K562 (cell line): Measurements from ENCODE around the gene PTTG1IP. TPM values are rescaled to one million over a fixed set of nuclear protein-coding genes. Genes with fewer than 3 reads are reported as not detected.

ENCODE experiments used
- E2F3 ChIP-seq: fragments of 250-450 bp; sonication (Bioruptor Pico); IDR thresholded peaks from 2 replicates; pipeline ENCODE4 v1.4.0; 2020; ENCODE audit warnings: mild to moderate bottlenecking
- E2F4 ChIP-seq: sonication (generic); formaldehyde crosslinking; IDR thresholded peaks from 2 replicates; pipeline ENCODE4 v1.8.0; 2022; ENCODE audit warnings: mild to moderate bottlenecking, low read depth, missing genetic modification reagents
- EP400 ChIP-seq: fragments of 450-650 bp; IDR thresholded peaks from 2 replicates; pipeline ENCODE4 v1.6.1; 2017; ENCODE audit warnings: antibody characterized with exemption, mild to moderate bottlenecking, moderate library complexity
- GABPB1 ChIP-seq: sonication (generic); formaldehyde crosslinking; IDR thresholded peaks from 2 replicates; pipeline ENCODE4 v1.8.0; 2022; ENCODE audit warnings: mild to moderate bottlenecking, missing genetic modification reagents
- GATAD2B ChIP-seq: fragments of 450-650 bp; IDR thresholded peaks from 2 replicates; pipeline ENCODE4 v1.6.1; 2017; ENCODE audit warnings: mild to moderate bottlenecking, borderline replicate concordance
- NBN ChIP-seq: fragments of 450-650 bp; IDR thresholded peaks from 2 replicates; pipeline ENCODE4 v1.6.1; 2016; ENCODE audit warnings: low read depth, mild to moderate bottlenecking
- NFRKB ChIP-seq: fragments of 450-650 bp; IDR thresholded peaks from 2 replicates; pipeline ENCODE4 v1.6.1; 2016; ENCODE audit warnings: low read depth
- PCBP1 ChIP-seq: fragments of 200-400 bp; formaldehyde crosslinking; IDR thresholded peaks from 2 replicates; pipeline ENCODE4 v1.6.1; 2018; ENCODE audit warnings: mild to moderate bottlenecking, low read depth, low read length; ENCODE audit not compliant: poor library complexity, severe bottlenecking
- POLR2AphosphoS2 ChIP-seq: IDR thresholded peaks from 2 replicates; pipeline ENCODE4 v1.6.1; 2012; ENCODE audit warnings: low read length, improper control_type of control experiment
- SMAD4 ChIP-seq: fragments of 250-450 bp; sonication (Bioruptor Pico); conservative IDR thresholded peaks from 2 replicates; pipeline ENCODE4 v1.8.0; 2021; ENCODE audit warnings: inconsistent platforms, mild to moderate bottlenecking, moderate library complexity
- SMARCC2 ChIP-seq: fragments of 450-650 bp; IDR thresholded peaks from 2 replicates; pipeline ENCODE4 v1.6.1; 2017; ENCODE audit warnings: antibody characterized with exemption, moderate library complexity, mild to moderate bottlenecking, low read depth
- ZNF197 ChIP-seq: fragments of 200-800 bp; sonication (Bioruptor generic); IDR thresholded peaks from 2 replicates; pipeline ENCODE4 v1.6.1; 2016; ENCODE audit warnings: low read depth, missing genetic modification characterization, missing compliant biosample characterization
- ZNF75A ChIP-seq: fragments of 450-650 bp; formaldehyde crosslinking; IDR thresholded peaks from 2 replicates; pipeline ENCODE4 v1.4.0; 2020; ENCODE audit warnings: mild to moderate bottlenecking
- polyA plus RNA-seq, 8 experiments: library from polyadenylated mRNA; depleted of rRNA in 4 of 8; stranded (reverse) in 5 of 8; unstranded in 3 of 8; fragments of >200 nt; fragmentation: Nextera tagmentation in 2 of 8; fragmentation: Illumina TruSeq in 1 of 8; extraction: Ambion mirVana in 2 of 8; extraction: Trizol in 1 of 8; gene quantifications; 2 replicates each; pipeline versions ENCODE4 v1.2.1 to v1.2.3, GENCODE V29; 2011 to 2014; ENCODE audit warnings: inconsistent platforms in 1 of 8, missing spikeins in 1 of 8
- total RNA-seq, 7 experiments: library from RNA; depleted of rRNA in 6 of 7; stranded (reverse); fragments of >200 nt in 6 of 7; fragmentation: Illumina TruSeq in 2 of 7; extraction: Trizol in 2 of 7; gene quantifications; 2 replicates each; pipeline versions ENCODE4 v1.2.1 to v1.2.3, GENCODE V29; 2011 to 2021; ENCODE audit warnings: low replicate concordance in 1 of 7
- TF ChIP-seq, protein P1 (sequence below): fragments of 250-450 bp; sonication (Bioruptor Pico); IDR thresholded peaks from 2 replicates; pipeline ENCODE4 v1.8.0; 2022; ENCODE audit warnings: moderate library complexity, mild to moderate bottlenecking, inconsistent platforms
- TF ChIP-seq, protein P2 (sequence below): sonication (generic); formaldehyde crosslinking; IDR thresholded peaks from 2 replicates; pipeline ENCODE4 v1.8.1; 2022; ENCODE audit warnings: missing genetic modification reagents
- TF ChIP-seq, protein P3 (sequence below): sonication (generic); formaldehyde crosslinking; IDR thresholded peaks from 2 replicates; pipeline ENCODE4 v1.8.1; 2023; ENCODE audit warnings: mild to moderate bottlenecking, missing genetic modification reagents
- TF ChIP-seq, protein P4 (sequence below): IDR thresholded peaks from 3 replicates; pipeline ENCODE4 v1.6.1; 2011; ENCODE audit warnings: borderline replicate concordance, mild to moderate bottlenecking; ENCODE audit not compliant: insufficient read length, insufficient read depth
- TF ChIP-seq, protein P5 (sequence below): fragments of 250-450 bp; sonication (Bioruptor Pico); IDR thresholded peaks from 2 replicates; pipeline ENCODE4 v1.5.0; 2022; ENCODE audit warnings: mild to moderate bottlenecking

Gene PTTG1IP
- total and polyA plus RNA-seq, 9 of the 15 experiments (the other 6 are each of a cell fraction or from before 2014, with no cell fraction given) = 5.0 to 99.3 (median 82.4) TPM

GRCh38 chr21:44878053-44878982 lies 4.8 kb upstream of the PTTG1IP start (continued):
- TF ChIP-seq E2F4 (CRISPR knock-in tag) (no peak), NFRKB (peak; percentile 90), SMAD4 (peak; percentile 62), GATAD2B (no peak), ZNF197 (no peak; the same call in 1 of the 2 replicates), GABPB1 (CRISPR knock-in tag) (no peak), ZNF75A (0 out of 2 replicates have a peak, but pooled peaks have one; percentile 30), NBN (peak; percentile 61; the same call in 1 of the 2 replicates), POLR2AphosphoS2 (no peak), E2F3 (CRISPR knock-in tag) (no peak), PCBP1 (no peak), SMARCC2 (peak; percentile 62; the same call in 1 of the 2 replicates), EP400 (peak; percentile 67)
- TF ChIP-seq, protein P1, sequence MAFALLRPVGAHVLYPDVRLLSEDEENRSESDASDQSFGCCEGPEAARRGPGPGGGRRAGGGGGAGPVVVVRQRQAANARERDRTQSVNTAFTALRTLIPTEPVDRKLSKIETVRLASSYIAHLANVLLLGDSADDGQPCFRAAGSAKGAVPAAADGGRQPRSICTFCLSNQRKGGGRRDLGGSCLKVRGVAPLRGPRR (CRISPR knock-in tag) = peak; percentile 9; the same call in 1 of the 2 replicates
- TF ChIP-seq, protein P2, sequence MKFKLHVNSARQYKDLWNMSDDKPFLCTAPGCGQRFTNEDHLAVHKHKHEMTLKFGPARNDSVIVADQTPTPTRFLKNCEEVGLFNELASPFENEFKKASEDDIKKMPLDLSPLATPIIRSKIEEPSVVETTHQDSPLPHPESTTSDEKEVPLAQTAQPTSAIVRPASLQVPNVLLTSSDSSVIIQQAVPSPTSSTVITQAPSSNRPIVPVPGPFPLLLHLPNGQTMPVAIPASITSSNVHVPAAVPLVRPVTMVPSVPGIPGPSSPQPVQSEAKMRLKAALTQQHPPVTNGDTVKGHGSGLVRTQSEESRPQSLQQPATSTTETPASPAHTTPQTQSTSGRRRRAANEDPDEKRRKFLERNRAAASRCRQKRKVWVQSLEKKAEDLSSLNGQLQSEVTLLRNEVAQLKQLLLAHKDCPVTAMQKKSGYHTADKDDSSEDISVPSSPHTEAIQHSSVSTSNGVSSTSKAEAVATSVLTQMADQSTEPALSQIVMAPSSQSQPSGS = no peak
- TF ChIP-seq, protein P3, sequence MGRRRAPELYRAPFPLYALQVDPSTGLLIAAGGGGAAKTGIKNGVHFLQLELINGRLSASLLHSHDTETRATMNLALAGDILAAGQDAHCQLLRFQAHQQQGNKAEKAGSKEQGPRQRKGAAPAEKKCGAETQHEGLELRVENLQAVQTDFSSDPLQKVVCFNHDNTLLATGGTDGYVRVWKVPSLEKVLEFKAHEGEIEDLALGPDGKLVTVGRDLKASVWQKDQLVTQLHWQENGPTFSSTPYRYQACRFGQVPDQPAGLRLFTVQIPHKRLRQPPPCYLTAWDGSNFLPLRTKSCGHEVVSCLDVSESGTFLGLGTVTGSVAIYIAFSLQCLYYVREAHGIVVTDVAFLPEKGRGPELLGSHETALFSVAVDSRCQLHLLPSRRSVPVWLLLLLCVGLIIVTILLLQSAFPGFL = no peak
- TF ChIP-seq, protein P4, sequence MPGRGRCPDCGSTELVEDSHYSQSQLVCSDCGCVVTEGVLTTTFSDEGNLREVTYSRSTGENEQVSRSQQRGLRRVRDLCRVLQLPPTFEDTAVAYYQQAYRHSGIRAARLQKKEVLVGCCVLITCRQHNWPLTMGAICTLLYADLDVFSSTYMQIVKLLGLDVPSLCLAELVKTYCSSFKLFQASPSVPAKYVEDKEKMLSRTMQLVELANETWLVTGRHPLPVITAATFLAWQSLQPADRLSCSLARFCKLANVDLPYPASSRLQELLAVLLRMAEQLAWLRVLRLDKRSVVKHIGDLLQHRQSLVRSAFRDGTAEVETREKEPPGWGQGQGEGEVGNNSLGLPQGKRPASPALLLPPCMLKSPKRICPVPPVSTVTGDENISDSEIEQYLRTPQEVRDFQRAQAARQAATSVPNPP = no peak
- TF ChIP-seq, protein P5, sequence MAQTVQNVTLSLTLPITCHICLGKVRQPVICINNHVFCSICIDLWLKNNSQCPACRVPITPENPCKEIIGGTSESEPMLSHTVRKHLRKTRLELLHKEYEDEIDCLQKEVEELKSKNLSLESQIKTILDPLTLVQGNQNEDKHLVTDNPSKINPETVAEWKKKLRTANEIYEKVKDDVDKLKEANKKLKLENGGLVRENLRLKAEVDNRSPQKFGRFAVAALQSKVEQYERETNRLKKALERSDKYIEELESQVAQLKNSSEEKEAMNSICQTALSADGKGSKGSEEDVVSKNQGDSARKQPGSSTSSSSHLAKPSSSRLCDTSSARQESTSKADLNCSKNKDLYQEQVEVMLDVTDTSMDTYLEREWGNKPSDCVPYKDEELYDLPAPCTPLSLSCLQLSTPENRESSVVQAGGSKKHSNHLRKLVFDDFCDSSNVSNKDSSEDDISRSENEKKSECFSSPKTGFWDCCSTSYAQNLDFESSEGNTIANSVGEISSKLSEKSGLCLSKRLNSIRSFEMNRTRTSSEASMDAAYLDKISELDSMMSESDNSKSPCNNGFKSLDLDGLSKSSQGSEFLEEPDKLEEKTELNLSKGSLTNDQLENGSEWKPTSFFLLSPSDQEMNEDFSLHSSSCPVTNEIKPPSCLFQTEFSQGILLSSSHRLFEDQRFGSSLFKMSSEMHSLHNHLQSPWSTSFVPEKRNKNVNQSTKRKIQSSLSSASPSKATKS = no peak
